Kidney tubule cell (primary cell): ENCODE data around the gene KXD1.
A peak's percentile ranks its signal among the peaks of the same experiment; 100 is the strongest.
"Not testable (repeated sequence)": the region's sequence is repeated elsewhere in the genome, so short reads cannot be mapped to it uniquely, and the experiment has no call there.

ENCODE experiments used
- DNase-seq: peaks from one replicate; pipeline ENCODE4 v3.0.0-alpha.2; 2018; ENCODE audit warnings: low spot score

Gene KXD1

GRCh38 chr19:18580311-18580710 is 22.6 kb downstream of the KXD1 start:
- no peak for DNase-seq

GRCh38 chr19:18586306-18586705 is 28.6 kb downstream of the KXD1 start:
- peak; percentile 32 for DNase-seq

GRCh38 chr19:18587561-18587960 is 29.9 kb downstream of the KXD1 start:
- DNase-seq: no peak

- DNase-seq: no peak
These were observed 30.4 kb downstream of the KXD1 start for GRCh38 chr19:18587962-18588610.

- peak; percentile 83 for DNase-seq
These were observed 31.1 kb downstream of the KXD1 start, which contains the start of gene REX1BD for GRCh38 chr19:18588611-18589379. Gene REX1BD (plus strand): TSS chr19:18588798. CDS start chr19:18588802, 4 bp downstream.

GRCh38 chr19:18589380-18590272 is 32.0 kb downstream of the KXD1 start:
- DNase-seq: peak; percentile 71

GRCh38 chr19:18590273-18591272 is 32.9 kb downstream of the KXD1 start:
- no peak for DNase-seq

- DNase-seq: no peak
These were observed 34.2 kb downstream of the KXD1 start for GRCh38 chr19:18591735-18592385.

GRCh38 chr19:18592732-18593131 is 35.1 kb downstream of the KXD1 start:
- DNase-seq: not testable (repeated sequence)

- DNase-seq: peak; percentile 39
These were observed 35.9 kb downstream of the KXD1 start for GRCh38 chr19:18593367-18594095.

GRCh38 chr19:18594096-18594823 is 36.6 kb downstream of the KXD1 start:
- DNase-seq: peak; percentile 74

GRCh38 chr19:18594824-18595373 is 37.2 kb downstream of the KXD1 start:
- no peak for DNase-seq

- DNase-seq: no peak
These were observed 37.8 kb downstream of the KXD1 start for GRCh38 chr19:18595475-18595874.

GRCh38 chr19:18596752-18597157 is 39.1 kb downstream of the KXD1 start:
- peak; percentile 32 for DNase-seq

GRCh38 chr19:18597809-18598660 is 40.4 kb downstream of the KXD1 start:
- DNase-seq: no peak

- no peak for DNase-seq
These were observed 41.8 kb downstream of the KXD1 start for GRCh38 chr19:18599485-18599884.

GRCh38 chr19:18600692-18601397 is 43.2 kb downstream of the KXD1 start:
- DNase-seq: not testable (repeated sequence)
